A673 (cell line): Measurements from ENCODE around the gene MIPOL1. TPM values are rescaled to one million over a fixed set of nuclear protein-coding genes. Genes with fewer than 3 reads are reported as not detected.
A peak's percentile ranks its signal among the peaks of the same experiment; 100 is the strongest.

Source experiments
- BruUV-seq: library from RNA; stranded (reverse); fragments of 400-500 nt; replicated peaks from 2 replicates; lab custom pipeline; 2021; lab: Mats Ljungman, UMichigan
- CTCF ChIA-PET: fragments of 300-600 bp; sonication (Branson Sonifier 250); formaldehyde crosslinking; loops from one replicate; lab custom pipeline; 2022; ENCODE audit warnings: antibody characterized with exemption; lab: Charles Lee
- POLR2A ChIA-PET: fragments of 300-600 bp; sonication (Branson Sonifier 250); formaldehyde crosslinking; loops from one replicate; lab custom pipeline; 2022; ENCODE audit warnings: antibody characterized with exemption; ENCODE audit not compliant: low non-redundant PET; lab: Charles Lee
- DNase-seq: peaks from one replicate; pipeline ENCODE4 v3.0.0-alpha.2; 2015; ENCODE audit warnings: low spot score
- H3K27ac ChIP-seq: fragments of 200-600 bp; sonication (generic); 2 replicates; pipeline ENCODE4 v1.5.1; 2016; ENCODE audit warnings: mixed run types, low read depth, mild to moderate bottlenecking, mixed read lengths, antibody characterized with exemption, low read length; ENCODE audit not compliant: poor library complexity, severe bottlenecking
- H3K27me3 ChIP-seq: fragments of 200-600 bp; sonication (generic); replicated peaks from 2 replicates; pipeline ENCODE4 v1.6.1; 2017; ENCODE audit warnings: mixed run types, low read depth, mild to moderate bottlenecking, mixed read lengths, antibody characterized with exemption, low read length; ENCODE audit not compliant: insufficient read depth, poor library complexity
- H3K36me3 ChIP-seq: fragments of 200-600 bp; sonication (generic); 2 replicates; pipeline ENCODE4 v1.6.1; 2016; ENCODE audit warnings: mixed run types, mild to moderate bottlenecking, mixed read lengths, antibody characterized with exemption, low read length; ENCODE audit not compliant: insufficient read depth, poor library complexity, severe bottlenecking
- H3K4me1 ChIP-seq: fragments of 200-600 bp; sonication (generic); 2 replicates; pipeline ENCODE4 v1.6.1; 2017; ENCODE audit warnings: mixed run types, mild to moderate bottlenecking, mixed read lengths, antibody characterized with exemption, low read length; ENCODE audit not compliant: insufficient read depth, poor library complexity, severe bottlenecking
- H3K4me3 ChIP-seq: fragments of 200-600 bp; sonication (generic); 2 replicates; pipeline ENCODE4 v1.5.1; 2016; ENCODE audit warnings: low read depth, mixed run types, mild to moderate bottlenecking, mixed read lengths, low read length; ENCODE audit not compliant: poor library complexity, severe bottlenecking
- H3K9me3 ChIP-seq: fragments of 200-600 bp; sonication (generic); 2 replicates; pipeline ENCODE4 v1.6.1; 2016; ENCODE audit warnings: mixed run types, low read depth, mild to moderate bottlenecking, mixed read lengths, antibody characterized with exemption, low read length; ENCODE audit not compliant: poor library complexity, severe bottlenecking
- EZH2 ChIP-seq: fragments of 200-600 bp; sonication (generic); IDR thresholded peaks from 2 replicates; pipeline ENCODE4 v1.6.1; 2017; ENCODE audit warnings: borderline replicate concordance, low read depth, mild to moderate bottlenecking, mixed read lengths, antibody characterized with exemption, low read length; ENCODE audit not compliant: poor library complexity, severe bottlenecking
- intact Hi-C: fragments of 100-400 bp; cut with micrococcal nuclease; formaldehyde crosslinking; loops from one replicate; pipeline ENCODE4 v1.10.0; 2022; ENCODE audit not compliant: unreplicated experiment
- total RNA-seq: library from RNA; stranded (reverse); gene quantifications from 2 replicates; pipeline ENCODE4 v1.2.3, GENCODE V29; 2021
- TF ChIP-seq, protein P1 (sequence below): fragments of 300-800, 200-600 bp; sonication (generic); conservative IDR thresholded peaks from 2 replicates; pipeline ENCODE4 v1.5.1; 2017; ENCODE audit warnings: low read depth, mild to moderate bottlenecking, antibody characterized with exemption, low read length, moderate library complexity, mixed read lengths

The MIPOL1 gene
- total RNA-seq, 1 experiment from 2014 or later: 15.0 TPM

DNA sequence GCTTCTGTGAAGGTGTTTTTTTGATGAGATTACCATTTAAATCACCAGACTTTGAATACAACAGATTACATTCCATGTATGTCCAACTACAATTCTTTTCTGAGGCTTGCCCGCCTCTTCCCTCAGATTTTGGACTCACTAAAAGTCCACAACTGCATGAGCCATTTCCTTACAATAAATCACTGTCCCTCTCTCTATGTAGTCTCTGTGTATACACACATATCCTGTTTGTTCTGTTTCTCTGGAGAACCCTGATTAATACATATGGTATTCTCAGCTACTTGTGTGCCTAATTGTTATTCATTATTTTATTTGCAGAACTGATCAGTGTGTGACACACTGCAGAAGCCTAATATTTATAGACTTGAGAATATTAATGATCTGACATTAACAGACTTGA, 2.4 kb upstream of the MIPOL1 start:
- Histone ChIP-seq H3K9me3 (no peaks in the 10 kb centered on the region), H3K4me1 (peaks cover 12% of the 10 kb centered on the region), H3K27me3 (no peaks in the 10 kb centered on the region), H3K36me3 (no peaks in the 10 kb centered on the region), H3K27ac (no peak overlapping the region), H3K4me3 (no peak overlapping the region)
- intact Hi-C loops: no loop called here
- CTCF ChIA-PET: no interaction called here
- TF ChIP-seq EZH2: no peak
- TF ChIP-seq, protein P1, sequence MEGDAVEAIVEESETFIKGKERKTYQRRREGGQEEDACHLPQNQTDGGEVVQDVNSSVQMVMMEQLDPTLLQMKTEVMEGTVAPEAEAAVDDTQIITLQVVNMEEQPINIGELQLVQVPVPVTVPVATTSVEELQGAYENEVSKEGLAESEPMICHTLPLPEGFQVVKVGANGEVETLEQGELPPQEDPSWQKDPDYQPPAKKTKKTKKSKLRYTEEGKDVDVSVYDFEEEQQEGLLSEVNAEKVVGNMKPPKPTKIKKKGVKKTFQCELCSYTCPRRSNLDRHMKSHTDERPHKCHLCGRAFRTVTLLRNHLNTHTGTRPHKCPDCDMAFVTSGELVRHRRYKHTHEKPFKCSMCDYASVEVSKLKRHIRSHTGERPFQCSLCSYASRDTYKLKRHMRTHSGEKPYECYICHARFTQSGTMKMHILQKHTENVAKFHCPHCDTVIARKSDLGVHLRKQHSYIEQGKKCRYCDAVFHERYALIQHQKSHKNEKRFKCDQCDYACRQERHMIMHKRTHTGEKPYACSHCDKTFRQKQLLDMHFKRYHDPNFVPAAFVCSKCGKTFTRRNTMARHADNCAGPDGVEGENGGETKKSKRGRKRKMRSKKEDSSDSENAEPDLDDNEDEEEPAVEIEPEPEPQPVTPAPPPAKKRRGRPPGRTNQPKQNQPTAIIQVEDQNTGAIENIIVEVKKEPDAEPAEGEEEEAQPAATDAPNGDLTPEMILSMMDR: no peak
- POLR2A ChIA-PET: no interaction called here
- DNase-seq: no peak
- BruUV-seq: no TSS peak

DNA sequence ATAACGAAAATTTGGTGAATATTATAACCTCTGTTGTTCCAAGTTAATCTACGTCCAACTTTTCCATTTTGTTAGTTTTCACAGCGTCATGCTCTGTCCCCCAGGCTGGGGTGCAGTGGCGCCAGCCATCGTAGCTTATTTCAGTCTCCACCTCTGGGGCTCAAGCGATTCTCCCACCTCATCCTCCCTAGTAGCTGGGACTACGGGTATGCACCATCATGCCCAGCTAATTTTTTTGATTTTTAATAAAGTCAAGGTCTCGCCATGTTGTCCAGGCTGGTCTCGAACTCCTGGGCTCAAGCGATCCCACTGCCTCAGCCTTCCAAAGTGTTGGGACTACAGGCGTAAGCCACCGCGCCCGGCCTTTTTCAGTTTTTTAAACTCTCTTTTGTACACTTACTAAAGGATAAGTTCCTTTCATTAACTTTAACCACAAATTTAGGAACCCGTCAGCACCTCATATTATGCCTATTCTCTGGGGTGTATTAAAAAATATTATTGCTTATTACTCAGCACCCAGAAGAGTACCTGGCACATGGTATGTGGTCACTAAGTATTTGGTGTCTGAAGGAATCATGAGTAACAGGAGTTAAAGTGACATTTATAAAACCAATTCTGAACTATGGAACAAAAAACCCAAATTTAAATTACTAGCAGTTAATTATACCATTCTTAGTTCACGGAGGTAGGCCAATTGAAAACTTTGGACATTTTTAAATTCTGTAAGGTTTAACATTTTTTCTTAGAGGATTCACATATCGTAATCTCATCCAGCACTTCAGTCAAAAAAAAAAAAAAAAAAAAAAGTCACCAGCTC, 925 bp upstream of the MIPOL1 start:
- intact Hi-C loops: no loop called here
- H3K4me3 ChIP-seq: peak overlapping the region; percentile 57

DNA sequence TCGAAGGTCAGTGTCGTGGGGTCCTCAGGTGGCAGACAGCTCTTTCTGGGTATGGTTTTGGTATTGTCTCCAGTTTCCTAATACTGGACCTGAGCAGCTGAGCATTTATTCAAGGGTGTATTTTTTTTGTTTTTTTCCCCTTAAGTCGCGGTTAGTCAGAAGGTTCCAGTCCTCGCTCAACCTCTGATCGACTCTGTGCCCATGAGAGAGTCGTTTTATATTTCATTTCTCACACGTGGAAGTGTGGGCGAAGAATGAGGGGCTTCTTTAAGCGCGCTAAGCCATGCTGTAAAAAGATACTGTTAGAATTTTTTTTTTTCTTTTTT, 499 bp downstream of the MIPOL1 start:
- DNase-seq: no peak
- Histone ChIP-seq H3K36me3 (no peaks in the 10 kb centered on the region), H3K9me3 (no peaks in the 10 kb centered on the region), H3K27me3 (no peaks in the 10 kb centered on the region), H3K27ac (peak overlapping the region; percentile 62), H3K4me3 (peak overlapping the region; percentile 57), H3K4me1 (peaks cover 12% of the 10 kb centered on the region)
- intact Hi-C loops: no loop called here
- BruUV-seq: no TSS peak
- TF ChIP-seq EZH2: no peak
- TF ChIP-seq, protein P1: no peak
- ChIA-PET POLR2A (interaction anchor here (0.6 kb wide), 1 partner anchor 26 kb away, joined by 4 read pairs; no protein-coding TSS in a partner anchor), CTCF (no interaction called here)

More for the DNA sequence above, 925 bp upstream of the MIPOL1 start:
- ChIA-PET POLR2A (no interaction called here), CTCF (no interaction called here)
- H3K4me1 ChIP-seq: peaks cover 12% of the 10 kb centered on the region
- no peaks in the 10 kb centered on the region for H3K9me3 ChIP-seq
- BruUV-seq: TSS peak; percentile 93
- DNase-seq: no peak
- H3K27ac ChIP-seq: no peak overlapping the region
- H3K27me3 ChIP-seq: no peaks in the 10 kb centered on the region
- H3K36me3 ChIP-seq: no peaks in the 10 kb centered on the region
- no peak for TF ChIP-seq EZH2
- TF ChIP-seq, protein P1: no peak
